A673 (cell line): ENCODE measurements around the gene EML1.

Experiments used
- CTCF ChIP-seq: fragments of 300-800, 200-600 bp; sonication (generic); conservative IDR thresholded peaks from 2 replicates; pipeline ENCODE4 v1.5.1; 2017; ENCODE audit warnings: low read depth, mild to moderate bottlenecking, antibody characterized with exemption, low read length, moderate library complexity, mixed read lengths
- EZH2 ChIP-seq: fragments of 200-600 bp; sonication (generic); IDR thresholded peaks from 2 replicates; pipeline ENCODE4 v1.6.1; 2017; ENCODE audit warnings: borderline replicate concordance, low read depth, mild to moderate bottlenecking, mixed read lengths, antibody characterized with exemption, low read length; ENCODE audit not compliant: poor library complexity, severe bottlenecking

GRCh38 chr14:99850709-99851108, 57.5 kb downstream of the EML1 start:
- TF ChIP-seq CTCF: no peak
- no peak for TF ChIP-seq EZH2
